Parathyroid adenoma (tissue), 2 donors: ENCODE data around the gene MRPL53.
"Not testable (repeated sequence)": the region's sequence is repeated elsewhere in the genome, so short reads cannot be mapped to it uniquely, and the experiment has no call there.

Experiments
- H2AFZ ChIP-seq: fragments of 300-600 bp; sonication (generic); one replicate; pipeline ENCODE4 v1.7.0; 2017; ENCODE audit warnings: antibody characterized with exemption, mild to moderate bottlenecking
- H3K27ac ChIP-seq: fragments of 300-600 bp; sonication (generic); one replicate; pipeline ENCODE4 v1.7.0; 2017
- H3K27me3 ChIP-seq: fragments of 300-600 bp; sonication (generic); one replicate; pipeline ENCODE4 v1.7.0; 2017; ENCODE audit warnings: low read length; ENCODE audit not compliant: control insufficient read depth, insufficient read depth
- H3K36me3 ChIP-seq: fragments of 300-600 bp; sonication (generic); one replicate; pipeline ENCODE4 v1.7.0; 2017; ENCODE audit warnings: low read length; ENCODE audit not compliant: control insufficient read depth, insufficient read depth
- H3K4me1 ChIP-seq: fragments of 300-600 bp; sonication (generic); one replicate; pipeline ENCODE4 v1.7.0; 2017; ENCODE audit warnings: control low read depth
- H3K4me2 ChIP-seq: fragments of 300-600 bp; sonication (generic); one replicate; pipeline ENCODE4 v1.7.0; 2017; ENCODE audit warnings: low read length
- H3K4me3 ChIP-seq: fragments of 300-600 bp; sonication (generic); one replicate; pipeline ENCODE4 v1.7.0; 2017; ENCODE audit warnings: low read depth, low read length
- H3K79me2 ChIP-seq: fragments of 300-600 bp; sonication (generic); one replicate; pipeline ENCODE4 v1.7.0; 2017; ENCODE audit warnings: control low read depth
- H3K9ac ChIP-seq: fragments of 300-600 bp; sonication (generic); one replicate; pipeline ENCODE4 v1.7.0; 2017; ENCODE audit warnings: mild to moderate bottlenecking
- H3K9me3 ChIP-seq: fragments of 300-600 bp; sonication (generic); one replicate; pipeline ENCODE4 v1.7.0; 2017; ENCODE audit warnings: low read length; ENCODE audit not compliant: control insufficient read depth
- CTCF ChIP-seq: fragments of 300-600 bp; sonication (generic); IDR thresholded peaks from one replicate; pipeline ENCODE4 v1.7.0; 2017; ENCODE audit warnings: antibody characterized with exemption, mild to moderate bottlenecking
- donor health status: primary hyperparathyroidism.

Gene MRPL53

GRCh38 chr2:74444498-74445318 lies 27.8 kb downstream of the MRPL53 start:
- Histone ChIP-seq H3K36me3 (no peaks in the 10 kb centered on the region), H3K4me3 (no peak overlapping the region), H3K9ac (no peak overlapping the region), H3K27ac (no peak overlapping the region), H3K79me2 (no peaks in the 10 kb centered on the region), H2AFZ (peak overlapping the region; percentile 29), H3K9me3 (no peaks in the 10 kb centered on the region), H3K4me2 (no peak overlapping the region), H3K4me1 (peaks cover under 1% of the 10 kb centered on the region), H3K27me3 (no peaks in the 10 kb centered on the region)
- TF ChIP-seq CTCF, result no peak

GRCh38 chr2:74442483-74443297 lies 29.8 kb downstream of the MRPL53 start:
- H3K36me3 ChIP-seq, H3K4me1 ChIP-seq, H3K27me3 ChIP-seq, H3K9ac ChIP-seq, H3K9me3 ChIP-seq: not testable (repeated sequence)
- Histone ChIP-seq H3K4me3 (peak overlapping the region; percentile 87), H3K27ac (peak overlapping the region; percentile 88), H3K4me2 (peak overlapping the region; percentile 95), H2AFZ (peak overlapping the region; percentile 99), H3K79me2 (peaks cover 10% of the 10 kb centered on the region)

GRCh38 chr2:74441690-74442482 lies 30.6 kb downstream of the MRPL53 start, which contains the start of gene RTKN:
TSS of gene RTKN (minus strand) at chr2:74441937. CDS start at chr2:74441816, 121 bp downstream.
- Histone ChIP-seq H3K27ac (peak within 1 kb of the TSS; percentile 88), H3K36me3 (no peaks in the 10 kb centered on the region), H3K9me3 (no peaks in the 10 kb centered on the region), H3K79me2 (peaks cover 10% of the 10 kb centered on the region), H3K27me3 (no peaks in the 10 kb centered on the region), H3K4me3 (peak within 1 kb of the TSS; percentile 87), H3K4me2 (peak within 1 kb of the TSS; percentile 95), H3K4me1 (peaks cover 8% of the 10 kb centered on the region), H2AFZ (peak within 1 kb of the TSS; percentile 99), H3K9ac (peak within 1 kb of the TSS; percentile 1)
- TF ChIP-seq CTCF, result no peak

- H3K27me3 ChIP-seq, result no peaks in the 10 kb centered on the region
- peaks cover 8% of the 10 kb centered on the region for H3K4me1 ChIP-seq
- H3K27ac ChIP-seq, result peak overlapping the region; percentile 88
- peak overlapping the region; percentile 99 for H2AFZ ChIP-seq
- peaks cover 10% of the 10 kb centered on the region for H3K79me2 ChIP-seq
- TF ChIP-seq CTCF, result no peak
- H3K9ac ChIP-seq, result peak overlapping the region; percentile 1
- H3K4me3 ChIP-seq, result peak overlapping the region; percentile 87
- H3K9me3 ChIP-seq, result no peaks in the 10 kb centered on the region
- no peaks in the 10 kb centered on the region for H3K36me3 ChIP-seq
- peak overlapping the region; percentile 95 for H3K4me2 ChIP-seq
These were observed 31.2 kb downstream of the MRPL53 start for GRCh38 chr2:74441170-74441689.
